Panc1 (cell line): ENCODE results near the gene TSHZ3. TPM values are rescaled to one million over a fixed set of nuclear protein-coding genes. Genes with fewer than 3 reads are reported as not detected.

Source experiments
- ATAC-seq: fragments of 200-7000 bp; cut with Tn5 transposase; 2 replicates; pipeline ENCODE4 v1.9.1; 2020; ENCODE audit warnings: mild to moderate bottlenecking, moderate library complexity
- BruUV-seq: library from RNA; stranded (reverse); fragments of 400-500 nt; replicated peaks from 2 replicates; lab custom pipeline; 2021; lab: Mats Ljungman, UMichigan
- CTCF ChIA-PET: fragments of 300-600 bp; sonication (Branson Sonifier 250); formaldehyde crosslinking; loops from one replicate; lab custom pipeline; 2022; ENCODE audit warnings: antibody characterized with exemption; lab: Charles Lee
- POLR2A ChIA-PET: fragments of 300-600 bp; sonication (Branson Sonifier 250); formaldehyde crosslinking; loops from one replicate; lab custom pipeline; 2022; ENCODE audit warnings: antibody characterized with exemption; lab: Charles Lee
- DNase-seq: peaks from one replicate; pipeline ENCODE4 v3.0.0-alpha.2; 2010; ENCODE audit warnings: low read depth, low spot score
- H3K27ac ChIP-seq: 2 replicates; pipeline ENCODE4 v1.5.1; 2011; ENCODE audit warnings: mild to moderate bottlenecking, low read length, inconsistent platforms
- H3K27me3 ChIP-seq: fragments of 200-500 bp; sonication (Bioruptor generic); 2 replicates; pipeline ENCODE4 v1.6.0; 2014; ENCODE audit warnings: low read length, inconsistent platforms; ENCODE audit not compliant: control insufficient read depth, insufficient read depth
- H3K36me3 ChIP-seq: fragments of 200-500 bp; sonication (Bioruptor generic); 2 replicates; pipeline ENCODE4 v1.5.1; 2014; ENCODE audit warnings: inconsistent platforms, mild to moderate bottlenecking, low read length, moderate library complexity; ENCODE audit not compliant: control insufficient read depth, insufficient read depth
- H3K4me1 ChIP-seq: 2 replicates; pipeline ENCODE4 v1.5.1; 2011; ENCODE audit warnings: inconsistent platforms, mild to moderate bottlenecking, low read length, moderate library complexity; ENCODE audit not compliant: control insufficient read depth, insufficient read depth
- H3K4me3 ChIP-seq, 2 experiments: 2 replicates each; pipeline ENCODE4 v1.5.1; 2011 to 2012; ENCODE audit warnings: low read depth in 2 of 2, low read length in 2 of 2, mild to moderate bottlenecking in 2 of 2, inconsistent platforms in 1 of 2, moderate library complexity in 1 of 2
- H3K9me3 ChIP-seq: fragments of 200-500 bp; sonication (Bioruptor generic); 2 replicates; pipeline ENCODE4 v1.5.1; 2014; ENCODE audit warnings: low read depth, mild to moderate bottlenecking, inconsistent platforms, low read length, moderate library complexity; ENCODE audit not compliant: control insufficient read depth, insufficient read depth
- CTCF ChIP-seq: fragments of 450-650 bp; IDR thresholded peaks from 2 replicates; pipeline ENCODE4 v1.5.1; 2017; ENCODE audit warnings: mild to moderate bottlenecking
- POLR2AphosphoS5 ChIP-seq: IDR thresholded peaks from 2 replicates; pipeline ENCODE4 v1.6.1; 2012; ENCODE audit warnings: mild to moderate bottlenecking, low read depth, low read length, moderate library complexity
- REST ChIP-seq, 2 experiments: IDR thresholded peaks; 2 replicates each; pipeline ENCODE4 v1.6.1; 2011 to 2012; ENCODE audit warnings: low read depth in 2 of 2, control low read depth in 1 of 2, low read length in 1 of 2, mild to moderate bottlenecking in 1 of 2, moderate library complexity in 1 of 2; ENCODE audit not compliant: insufficient read depth in 1 of 2
- SIN3A ChIP-seq: IDR thresholded peaks from 2 replicates; pipeline ENCODE4 v1.6.1; 2012; ENCODE audit warnings: low read depth, mild to moderate bottlenecking, low read length, moderate library complexity, borderline replicate concordance; ENCODE audit not compliant: insufficient read depth
- TCF7L2 ChIP-seq: IDR thresholded peaks from 2 replicates; pipeline ENCODE4 v1.6.1; 2011; ENCODE audit warnings: mild to moderate bottlenecking, low read depth, low read length, inconsistent platforms
- in situ Hi-C: cut with HindIII; loops from 2 replicates; pipeline ENCODE4 v1.10.0; 2016; ENCODE audit warnings: low sequenced_read_pairs, low pct_unique_long_range_greater_than_20kb
- intact Hi-C: fragments of 100-400 bp; cut with micrococcal nuclease; formaldehyde crosslinking; loops from one replicate; pipeline ENCODE4 v1.10.0; 2022; ENCODE audit not compliant: unreplicated experiment
- total RNA-seq: library from RNA; stranded (reverse); gene quantifications from one replicate; pipeline ENCODE4 v1.2.1, GENCODE V29; 2021; ENCODE audit not compliant: unreplicated experiment

The TSHZ3 gene
- total RNA-seq, 1 experiment from 2014 or later = 7.8 TPM

- no peak for TF ChIP-seq REST (IDR thresholded peaks at IDR 0.05; ENCODE audit: insufficient read depth in 1 of 2, low read depth in 2 of 2, low read length in 1 of 2)
- TF ChIP-seq POLR2AphosphoS5 = no peak
- no peak for TF ChIP-seq TCF7L2
- TF ChIP-seq SIN3A = no peak
- TF ChIP-seq CTCF = no peak
- no peak overlapping the region for H3K4me3 ChIP-seq
- CTCF ChIA-PET = no interaction called here
- no TSS peak for BruUV-seq
- no peak for ATAC-seq
- H3K9me3 ChIP-seq = no peaks in the 10 kb centered on the region
- DNase-seq = no peak
- no peaks in the 10 kb centered on the region for H3K4me1 ChIP-seq
- intact Hi-C loops = no loop called here
- in situ Hi-C loops = no loop called here
- no peaks in the 10 kb centered on the region for H3K27me3 ChIP-seq
- H3K36me3 ChIP-seq = no peaks in the 10 kb centered on the region
- no peak overlapping the region for H3K27ac ChIP-seq
- POLR2A ChIA-PET = no interaction called here
These were observed 122.9 kb downstream of the TSHZ3 start for GRCh38 chr19:31226151-31226935.
